Endothelial cell (in vitro differentiated cells): ENCODE measurements around the gene HOXD4. TPM values are rescaled to one million over a fixed set of nuclear protein-coding genes. Genes with fewer than 3 reads are reported as not detected.

Experiments used
- DNase-seq: peaks from one replicate; pipeline ENCODE4 v3.0.0; 2021; ENCODE audit warnings: low spot score
- H3K27ac Mint-ChIP-seq: one replicate; pipeline ENCODE4 v1.8.0; 2021; ENCODE audit warnings: mixed read lengths, inconsistent platforms; ENCODE audit not compliant: unreplicated experiment
- H3K27me3 Mint-ChIP-seq: one replicate; pipeline ENCODE4 v1.8.0; 2021; ENCODE audit warnings: mild to moderate bottlenecking, moderate library complexity, mixed read lengths, inconsistent platforms; ENCODE audit not compliant: unreplicated experiment
- H3K36me3 Mint-ChIP-seq: one replicate; pipeline ENCODE4 v1.8.0; 2021; ENCODE audit warnings: mild to moderate bottlenecking, low read depth, mixed read lengths, inconsistent platforms; ENCODE audit not compliant: unreplicated experiment
- H3K4me1 Mint-ChIP-seq: one replicate; pipeline ENCODE4 v1.8.0; 2021; ENCODE audit warnings: mild to moderate bottlenecking, mixed read lengths, inconsistent platforms; ENCODE audit not compliant: unreplicated experiment
- H3K4me3 Mint-ChIP-seq: one replicate; pipeline ENCODE4 v1.8.0; 2021; ENCODE audit warnings: mild to moderate bottlenecking, mixed read lengths, inconsistent platforms; ENCODE audit not compliant: unreplicated experiment
- H3K9me3 Mint-ChIP-seq: one replicate; pipeline ENCODE4 v1.8.0; 2021; ENCODE audit warnings: mixed read lengths, inconsistent platforms; ENCODE audit not compliant: unreplicated experiment
- CTCF ChIP-seq: fragments of 200-600 bp; sonication (generic); IDR thresholded peaks from one replicate; pipeline ENCODE4 v1.5.0; 2021; ENCODE audit warnings: antibody characterized with exemption; ENCODE audit not compliant: unreplicated experiment
- total RNA-seq: library from RNA; stranded (reverse); fragmentation: NEBNext Ultra II Directional; extraction: Animal tissue kit (Norgen Biotek cat#: 25700); gene quantifications from one replicate; pipeline ENCODE4 v1.2.1, GENCODE V29; 2021; ENCODE audit not compliant: unreplicated experiment

HOXD4 gene
- total RNA-seq, 1 donor from 2014 or later = 3.5 TPM

DNA sequence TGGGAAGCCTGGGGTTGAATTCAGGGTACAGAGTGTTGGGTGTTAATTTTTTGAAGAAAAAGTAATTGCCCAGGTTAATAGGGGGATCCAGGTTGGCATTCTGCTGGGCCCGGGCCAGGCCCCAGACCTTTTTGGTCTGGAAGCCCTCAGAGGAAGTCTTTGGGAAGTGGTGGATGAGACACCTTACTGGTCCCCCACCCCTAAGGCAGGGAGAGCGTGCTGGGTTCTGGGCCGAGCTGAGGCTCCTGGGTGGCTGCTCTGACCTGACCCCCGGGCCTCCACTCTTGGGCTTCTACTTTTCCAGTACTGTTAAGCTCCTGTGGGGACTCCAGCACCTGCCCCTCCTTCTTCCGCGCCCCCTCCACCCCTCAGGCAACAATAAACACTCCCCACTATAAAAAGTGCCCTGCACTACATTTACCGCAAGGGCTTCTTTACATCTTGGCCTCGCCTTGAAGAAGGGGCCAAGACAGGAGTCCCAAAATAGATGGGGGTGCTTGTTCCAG, 5.0 kb downstream of the HOXD4 start:
- Mint-ChIP-seq H3K9me3 (no peaks in the 10 kb centered on the region), H3K27ac (no peak overlapping the region), H3K4me1 (peaks cover 25% of the 10 kb centered on the region), H3K27me3 (peaks cover 43% of the 10 kb centered on the region), H3K4me3 (peak overlapping the region; percentile 47), H3K36me3 (no peaks in the 10 kb centered on the region)
- DNase-seq = no peak
- TF ChIP-seq CTCF = no peak

DNA sequence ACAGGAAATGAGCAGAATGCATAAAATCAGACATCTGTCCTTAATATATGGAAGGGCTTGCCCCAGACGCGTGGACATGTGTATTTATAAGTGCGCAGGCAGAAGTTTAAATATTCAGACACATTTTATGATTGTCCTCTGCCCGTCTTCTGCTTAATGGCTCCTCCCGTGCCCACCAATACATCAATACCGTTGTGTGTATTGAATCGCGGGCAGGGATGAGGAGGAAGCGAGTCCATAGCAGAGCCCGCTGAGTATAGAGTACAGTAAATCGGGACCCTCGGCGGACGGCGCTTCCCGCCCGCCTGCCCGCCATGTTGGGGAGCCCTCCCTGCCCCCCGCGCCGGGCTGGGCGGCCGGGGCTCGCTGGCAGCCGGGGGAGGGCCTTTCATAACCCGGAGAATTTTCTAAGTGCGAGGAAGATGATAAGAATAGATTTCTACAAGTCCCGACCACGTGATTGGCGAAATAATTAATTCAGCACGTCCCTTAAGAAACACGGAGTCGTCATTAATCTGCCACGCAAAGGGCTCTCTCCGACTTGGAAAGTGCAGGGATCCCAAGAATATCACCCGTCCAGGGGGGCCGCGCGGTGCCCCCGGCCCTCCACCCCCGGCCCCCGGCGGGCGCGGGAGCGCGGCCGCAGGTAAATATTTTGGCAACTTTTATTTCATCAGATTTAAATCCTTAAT, 5.6 kb downstream of the HOXD4 start, which contains the start of gene HOXD3:
TSS of gene HOXD3 (plus strand) at position 501 of the 692 bp plus-strand sequence. CDS start 11,808 bp downstream, outside the sequence.
- Mint-ChIP-seq H3K27ac (peak within 1 kb of the TSS; percentile 58), H3K4me3 (peak within 1 kb of the TSS; percentile 78), H3K9me3 (no peaks in the 10 kb centered on the region), H3K27me3 (peaks cover 42% of the 10 kb centered on the region), H3K36me3 (no peaks in the 10 kb centered on the region), H3K4me1 (peaks cover 25% of the 10 kb centered on the region)
- no peak for DNase-seq
- no peak for TF ChIP-seq CTCF

DNA sequence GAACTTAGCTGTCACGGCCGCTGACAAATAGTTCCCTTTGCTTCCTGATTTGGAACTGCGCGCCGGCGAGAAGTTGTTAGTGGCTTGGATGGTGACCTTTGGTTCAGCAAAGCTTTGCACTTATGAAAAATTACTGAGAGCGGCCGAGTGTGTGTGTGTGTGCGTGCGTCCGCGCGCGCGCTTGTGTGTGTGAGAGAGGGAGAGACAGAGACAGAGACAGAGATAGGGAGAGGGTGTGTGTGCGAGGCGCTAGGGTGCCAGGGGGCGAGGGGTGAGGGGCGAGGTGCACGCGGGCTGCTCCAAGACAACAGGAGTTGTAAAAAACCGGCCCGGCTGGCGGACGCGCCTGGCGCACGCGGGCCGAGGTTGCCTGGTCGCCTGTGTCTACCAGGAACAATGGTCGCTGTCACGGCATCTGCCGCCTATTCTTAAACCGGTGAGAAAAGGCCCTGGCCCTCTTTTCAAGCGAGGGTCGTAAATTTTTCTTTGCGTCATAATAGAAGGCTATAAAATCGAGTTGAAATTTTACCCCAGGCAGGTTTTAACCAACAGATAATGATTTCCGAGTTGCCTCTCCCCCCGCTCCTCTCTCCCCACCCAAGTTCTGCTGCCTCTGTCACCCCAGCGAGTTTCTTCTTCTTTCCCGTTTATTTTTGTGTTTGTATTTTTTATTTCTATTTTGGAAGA, 6.3 kb downstream of the HOXD4 start:
- Mint-ChIP-seq H3K9me3 (no peaks in the 10 kb centered on the region), H3K4me3 (peak overlapping the region; percentile 78), H3K27me3 (peaks cover 45% of the 10 kb centered on the region), H3K36me3 (no peaks in the 10 kb centered on the region), H3K27ac (peak overlapping the region; percentile 58), H3K4me1 (peaks cover 25% of the 10 kb centered on the region)
- TF ChIP-seq CTCF = no peak
- DNase-seq = no peak

- Mint-ChIP-seq H3K27me3 (peaks cover 45% of the 10 kb centered on the region), H3K27ac (no peak overlapping the region), H3K36me3 (no peaks in the 10 kb centered on the region), H3K4me1 (peaks cover 25% of the 10 kb centered on the region), H3K4me3 (peak overlapping the region; percentile 79), H3K9me3 (no peaks in the 10 kb centered on the region)
- TF ChIP-seq CTCF = no peak
- no peak for DNase-seq
Observed at GRCh38 chr2:176158186-176158591, 6.8 kb downstream of the HOXD4 start.
